HCT116 (cell line): Measurements from ENCODE around the gene EEFSEC. TPM values are rescaled to one million over a fixed set of nuclear protein-coding genes. Genes with fewer than 3 reads are reported as not detected.

Experiments used
- ATAC-seq: fragments of 200-7000 bp; cut with Tn5 transposase; 2 replicates; pipeline ENCODE4 v1.9.1; 2020; ENCODE audit warnings: mild to moderate bottlenecking, moderate library complexity
- BruUV-seq: library from RNA; stranded (reverse); fragments of 400-500 nt; replicated peaks from 2 replicates; lab custom pipeline; 2021; lab: Mats Ljungman, UMichigan
- CTCF ChIA-PET: fragments of 300-600 bp; sonication (Branson Sonifier 250); formaldehyde crosslinking; loops from one replicate; lab custom pipeline; 2021; ENCODE audit warnings: antibody characterized with exemption; lab: Charles Lee
- POLR2A ChIA-PET: fragments of 300-600, 350-600 bp; sonication (Branson Sonifier 250); formaldehyde crosslinking; loops from one replicate; lab custom pipeline; 2021; ENCODE audit warnings: antibody characterized with exemption; lab: Charles Lee
- RAD21 ChIA-PET, 2 experiments: fragments of 300-600 bp; sonication (Branson Sonifier 250); formaldehyde crosslinking; loops; one replicate each; lab custom pipeline; 2023; ENCODE audit warnings: low total read pairs in 2 of 2; ENCODE audit not compliant: uncharacterized antibody in 2 of 2, unreplicated experiment in 2 of 2, low non-redundant PET in 1 of 2; lab: Charles Lee
- DNase-seq: peaks from one replicate; pipeline ENCODE4 v3.0.0-alpha.2; 2010; ENCODE audit warnings: low read depth, low spot score
- H2AFZ ChIP-seq: fragments of 200-600 bp; shearing (Covaris generic), sonication (generic); 2 replicates; pipeline ENCODE4 v1.6.1; 2017; ENCODE audit warnings: low read depth, mixed run types, mixed read lengths, antibody characterized with exemption, low read length; ENCODE audit not compliant: poor library complexity, severe bottlenecking
- H3K27ac ChIP-seq: 2 replicates; pipeline ENCODE4 v1.5.1; 2012; ENCODE audit warnings: low read depth, low read length
- H3K27me3 ChIP-seq: fragments of 200-600 bp; sonication (generic); 2 replicates; pipeline ENCODE4 v1.6.1; 2016; ENCODE audit warnings: mixed run types, low read length, mixed read lengths; ENCODE audit not compliant: insufficient read depth
- H3K36me3 ChIP-seq, 2 experiments: fragments of 200-500 bp in 1 of 2; fragments of 200-600 bp in 1 of 2; sonication (Bioruptor generic) in 1 of 2; sonication (generic) in 1 of 2; 2 replicates each; pipeline versions ENCODE4 v1.5.1 to v1.6.1; 2014 to 2016; ENCODE audit warnings: low read length in 2 of 2, inconsistent platforms in 1 of 2, mixed read lengths in 1 of 2, mixed run types in 1 of 2; ENCODE audit not compliant: insufficient read depth in 2 of 2, control insufficient read depth in 1 of 2
- H3K4me1 ChIP-seq, 2 experiments: fragments of 200-600 bp in 1 of 2; sonication (generic) in 1 of 2; 2 replicates each; pipeline versions ENCODE4 v1.5.1 to v1.6.1; 2012 to 2017; ENCODE audit warnings: low read length in 2 of 2, inconsistent platforms in 1 of 2, mild to moderate bottlenecking in 1 of 2, mixed read lengths in 1 of 2, mixed run types in 1 of 2, moderate library complexity in 1 of 2; ENCODE audit not compliant: insufficient read depth in 2 of 2, control insufficient read depth in 1 of 2
- H3K4me2 ChIP-seq: fragments of 200-600 bp; sonication (generic); 2 replicates; pipeline ENCODE4 v1.6.1; 2017; ENCODE audit warnings: mixed run types, low read length, mixed read lengths
- H3K4me3 ChIP-seq, 2 experiments: fragments of 200-600 bp in 1 of 2; sonication (generic) in 1 of 2; replicated peaks in 1 of 2; 2 replicates each; pipeline ENCODE4 v1.5.1; 2011 to 2016; ENCODE audit warnings: low read length in 2 of 2, control low read depth in 1 of 2, low read depth in 1 of 2, mild to moderate bottlenecking in 1 of 2, mixed read lengths in 1 of 2, mixed run types in 1 of 2
- H3K79me2 ChIP-seq: fragments of 200-600 bp; sonication (generic); 2 replicates; pipeline ENCODE4 v1.6.1; 2017; ENCODE audit warnings: mild to moderate bottlenecking, mixed run types, low read length, moderate library complexity, mixed read lengths; ENCODE audit not compliant: insufficient read depth
- H3K9ac ChIP-seq: fragments of 200-600 bp; sonication (generic); 2 replicates; pipeline ENCODE4 v1.6.1; 2016; ENCODE audit warnings: low read length, mixed read lengths
- H3K9me2 ChIP-seq: fragments of 200-600 bp; sonication (generic), shearing (Covaris generic); 2 replicates; pipeline ENCODE4 v1.6.1; 2017; ENCODE audit warnings: mixed run types, mild to moderate bottlenecking, moderate library complexity; ENCODE audit not compliant: insufficient read depth
- H3K9me3 ChIP-seq, 2 experiments: fragments of 200-500 bp in 1 of 2; fragments of 200-600 bp in 1 of 2; sonication (Bioruptor generic) in 1 of 2; sonication (generic) in 1 of 2; 2 replicates each; pipeline ENCODE4 v1.6.1; 2014 to 2017; ENCODE audit warnings: low read length in 2 of 2, mixed read lengths in 2 of 2, inconsistent platforms in 1 of 2, low read depth in 1 of 2, mild to moderate bottlenecking in 1 of 2, mixed run types in 1 of 2, moderate library complexity in 1 of 2; ENCODE audit not compliant: control insufficient read depth in 1 of 2, insufficient read depth in 1 of 2
- H4K20me1 ChIP-seq: fragments of 200-600 bp; sonication (generic), shearing (Covaris generic); 2 replicates; pipeline ENCODE4 v1.6.1; 2017; ENCODE audit warnings: mixed run types, mild to moderate bottlenecking, moderate library complexity; ENCODE audit not compliant: insufficient read depth
- CBX3 ChIP-seq: IDR thresholded peaks from 2 replicates; pipeline ENCODE4 v1.6.1; 2012; ENCODE audit warnings: low read depth
- EZH2phosphoT487 ChIP-seq: fragments of 200-600 bp; IDR thresholded peaks from 2 replicates; pipeline ENCODE4 v1.6.1; 2018; ENCODE audit warnings: antibody characterized with exemption, borderline replicate concordance
- FOSL1 ChIP-seq: IDR thresholded peaks from 2 replicates; pipeline ENCODE4 v1.6.1; 2012; ENCODE audit warnings: low read depth
- JUND ChIP-seq: IDR thresholded peaks from 2 replicates; pipeline ENCODE4 v1.6.1; 2012
- MAX ChIP-seq: IDR thresholded peaks from 2 replicates; pipeline ENCODE4 v1.6.1; 2012
- POLR2A ChIP-seq: IDR thresholded peaks from 2 replicates; pipeline ENCODE4 v1.7.0; 2011; ENCODE audit warnings: borderline replicate concordance; ENCODE audit not compliant: insufficient read depth, insufficient read length; ENCODE audit errors: extremely low read depth
- POLR2AphosphoS5 ChIP-seq: IDR thresholded peaks from 2 replicates; pipeline ENCODE4 v1.6.1; 2011; ENCODE audit warnings: mild to moderate bottlenecking, low read depth, low read length, moderate library complexity
- RAD21 ChIP-seq: IDR thresholded peaks from 2 replicates; pipeline ENCODE4 v1.6.1; 2012; ENCODE audit warnings: low read depth, mild to moderate bottlenecking
- SRF ChIP-seq: IDR thresholded peaks from 2 replicates; pipeline ENCODE4 v1.6.1; 2012; ENCODE audit warnings: low read depth
- TCF7L2 ChIP-seq: IDR thresholded peaks from 2 replicates; pipeline ENCODE4 v1.7.0; 2011; ENCODE audit warnings: borderline replicate concordance, inconsistent platforms; ENCODE audit not compliant: insufficient read depth, insufficient read length; ENCODE audit errors: extremely low read depth
- YY1 ChIP-seq: IDR thresholded peaks from 2 replicates; pipeline ENCODE4 v1.6.1; 2011; ENCODE audit warnings: low read length, low read depth, moderate library complexity, mild to moderate bottlenecking; ENCODE audit not compliant: insufficient replicate concordance; ENCODE audit errors: extremely low read depth
- intact Hi-C: fragments of 100-400 bp; cut with micrococcal nuclease; formaldehyde crosslinking; loops from 2 replicates; pipeline ENCODE4 v1.10.0; 2022
- total RNA-seq: library from RNA; stranded (reverse); gene quantifications from one replicate; pipeline ENCODE4 v1.2.1, GENCODE V29; 2021; ENCODE audit not compliant: unreplicated experiment
- TF ChIP-seq, protein P1 (sequence below): IDR thresholded peaks from 2 replicates; pipeline ENCODE4 v1.6.1; 2012; ENCODE audit warnings: low read depth
- TF ChIP-seq, protein P2 (sequence below): IDR thresholded peaks from 2 replicates; pipeline ENCODE4 v1.6.1; 2011; ENCODE audit warnings: mild to moderate bottlenecking, low read length, moderate library complexity; ENCODE audit not compliant: insufficient replicate concordance; ENCODE audit errors: extremely low read depth

EEFSEC gene
- total RNA-seq, 1 experiment from 2014 or later: 16.1 TPM

DNA sequence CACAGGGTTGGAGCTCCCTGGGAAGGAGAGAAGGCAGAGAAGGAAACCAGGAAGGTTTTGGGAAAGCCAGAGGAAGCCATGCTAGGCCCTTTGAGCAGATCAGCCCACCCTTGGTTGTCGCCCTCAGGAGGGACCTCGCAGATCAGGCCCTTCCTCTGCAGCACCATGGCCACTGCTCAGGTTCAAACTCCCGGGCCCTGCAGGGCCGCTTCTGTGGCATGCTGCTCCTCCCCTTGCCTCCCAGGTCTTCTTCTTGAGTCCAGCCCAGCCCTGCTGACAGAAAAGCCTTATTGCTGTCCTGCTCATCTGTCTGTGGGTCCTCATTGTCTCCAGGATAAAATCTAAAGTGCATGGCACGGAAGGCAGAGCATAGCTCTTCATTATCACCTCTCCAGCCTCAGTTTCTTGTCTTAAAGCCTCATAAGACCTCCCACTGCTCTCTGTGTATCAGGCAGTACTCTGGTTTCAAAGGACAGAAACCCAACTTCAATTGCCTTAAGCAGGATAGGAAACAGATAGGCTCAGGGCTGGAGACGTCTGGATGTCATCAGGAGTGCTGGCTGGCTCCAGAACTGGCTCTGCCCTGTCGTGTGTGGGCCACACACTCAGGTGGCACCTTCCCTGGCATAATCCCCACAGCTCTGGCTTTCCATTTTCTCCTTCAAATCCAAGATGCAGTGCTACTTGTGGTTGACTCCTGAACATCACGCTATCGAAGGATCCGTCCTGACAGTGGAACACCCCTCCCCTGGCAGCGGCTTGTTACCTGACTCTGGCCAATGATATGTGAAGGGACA, 118.5 kb downstream of the EEFSEC start (continued):
- no peak for TF ChIP-seq YY1
- no peak for TF ChIP-seq JUND

- Histone ChIP-seq H3K4me2 (no peak overlapping the region), H3K79me2 (no peaks in the 10 kb centered on the region), H3K27ac (no peak overlapping the region), H3K4me3 (no peak overlapping the region), H3K9me3 (no peaks in the 10 kb centered on the region), H3K27me3 (no peaks in the 10 kb centered on the region), H2AFZ (no peak overlapping the region), H3K36me3 (no peaks in the 10 kb centered on the region), H4K20me1 (no peaks in the 10 kb centered on the region), H3K9me2 (no peaks in the 10 kb centered on the region), H3K4me1 (no peaks in the 10 kb centered on the region), H3K9ac (no peak overlapping the region)
- ChIA-PET RAD21 (no interaction called here), POLR2A (no interaction called here), CTCF (no interaction called here)
- TF ChIP-seq TCF7L2: no peak
- TF ChIP-seq MAX: no peak
- no peak for TF ChIP-seq RAD21
- TF ChIP-seq, protein P1, sequence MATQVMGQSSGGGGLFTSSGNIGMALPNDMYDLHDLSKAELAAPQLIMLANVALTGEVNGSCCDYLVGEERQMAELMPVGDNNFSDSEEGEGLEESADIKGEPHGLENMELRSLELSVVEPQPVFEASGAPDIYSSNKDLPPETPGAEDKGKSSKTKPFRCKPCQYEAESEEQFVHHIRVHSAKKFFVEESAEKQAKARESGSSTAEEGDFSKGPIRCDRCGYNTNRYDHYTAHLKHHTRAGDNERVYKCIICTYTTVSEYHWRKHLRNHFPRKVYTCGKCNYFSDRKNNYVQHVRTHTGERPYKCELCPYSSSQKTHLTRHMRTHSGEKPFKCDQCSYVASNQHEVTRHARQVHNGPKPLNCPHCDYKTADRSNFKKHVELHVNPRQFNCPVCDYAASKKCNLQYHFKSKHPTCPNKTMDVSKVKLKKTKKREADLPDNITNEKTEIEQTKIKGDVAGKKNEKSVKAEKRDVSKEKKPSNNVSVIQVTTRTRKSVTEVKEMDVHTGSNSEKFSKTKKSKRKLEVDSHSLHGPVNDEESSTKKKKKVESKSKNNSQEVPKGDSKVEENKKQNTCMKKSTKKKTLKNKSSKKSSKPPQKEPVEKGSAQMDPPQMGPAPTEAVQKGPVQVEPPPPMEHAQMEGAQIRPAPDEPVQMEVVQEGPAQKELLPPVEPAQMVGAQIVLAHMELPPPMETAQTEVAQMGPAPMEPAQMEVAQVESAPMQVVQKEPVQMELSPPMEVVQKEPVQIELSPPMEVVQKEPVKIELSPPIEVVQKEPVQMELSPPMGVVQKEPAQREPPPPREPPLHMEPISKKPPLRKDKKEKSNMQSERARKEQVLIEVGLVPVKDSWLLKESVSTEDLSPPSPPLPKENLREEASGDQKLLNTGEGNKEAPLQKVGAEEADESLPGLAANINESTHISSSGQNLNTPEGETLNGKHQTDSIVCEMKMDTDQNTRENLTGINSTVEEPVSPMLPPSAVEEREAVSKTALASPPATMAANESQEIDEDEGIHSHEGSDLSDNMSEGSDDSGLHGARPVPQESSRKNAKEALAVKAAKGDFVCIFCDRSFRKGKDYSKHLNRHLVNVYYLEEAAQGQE: no peak
- TF ChIP-seq SRF: no peak
- no peak for TF ChIP-seq POLR2A
- TF ChIP-seq CBX3: no peak
- TF ChIP-seq, protein P2, sequence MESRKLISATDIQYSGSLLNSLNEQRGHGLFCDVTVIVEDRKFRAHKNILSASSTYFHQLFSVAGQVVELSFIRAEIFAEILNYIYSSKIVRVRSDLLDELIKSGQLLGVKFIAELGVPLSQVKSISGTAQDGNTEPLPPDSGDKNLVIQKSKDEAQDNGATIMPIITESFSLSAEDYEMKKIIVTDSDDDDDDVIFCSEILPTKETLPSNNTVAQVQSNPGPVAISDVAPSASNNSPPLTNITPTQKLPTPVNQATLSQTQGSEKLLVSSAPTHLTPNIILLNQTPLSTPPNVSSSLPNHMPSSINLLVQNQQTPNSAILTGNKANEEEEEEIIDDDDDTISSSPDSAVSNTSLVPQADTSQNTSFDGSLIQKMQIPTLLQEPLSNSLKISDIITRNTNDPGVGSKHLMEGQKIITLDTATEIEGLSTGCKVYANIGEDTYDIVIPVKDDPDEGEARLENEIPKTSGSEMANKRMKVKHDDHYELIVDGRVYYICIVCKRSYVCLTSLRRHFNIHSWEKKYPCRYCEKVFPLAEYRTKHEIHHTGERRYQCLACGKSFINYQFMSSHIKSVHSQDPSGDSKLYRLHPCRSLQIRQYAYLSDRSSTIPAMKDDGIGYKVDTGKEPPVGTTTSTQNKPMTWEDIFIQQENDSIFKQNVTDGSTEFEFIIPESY: no peak
- no peak for TF ChIP-seq EZH2phosphoT487
- no peak for TF ChIP-seq POLR2AphosphoS5
- no peak for TF ChIP-seq FOSL1
- no peak for ATAC-seq
- DNase-seq: no peak
- intact Hi-C loops: no loop called here
- BruUV-seq: no TSS peak
Observed at GRCh38 chr3:128273109-128273840, 120.0 kb downstream of the EEFSEC start.
